Measurements from ENCODE around the gene TAPBPL.
"Not testable (repeated sequence)": the region's sequence is repeated elsewhere in the genome, so short reads cannot be mapped to it uniquely, and the experiment has no call there.

TAPBPL gene

GRCh38 chr12:6493497-6494257 lies 41.8 kb downstream of the TAPBPL start, which contains the start of gene NCAPD2:
Gene NCAPD2, plus strand, starts transcription at chr12:6494102. Its CDS starts 997 bp downstream, at chr12:6495099.
- DNase-seq (ENCODE audit: low read depth) = peak; percentile 92

- no peak for DNase-seq (ENCODE audit: low read depth)
Observed at GRCh38 chr12:6494258-6494743, 42.5 kb downstream of the TAPBPL start.

GRCh38 chr12:6494968-6495367 lies 43.1 kb downstream of the TAPBPL start:
- DNase-seq (ENCODE audit: low read depth) = no peak

- DNase-seq (ENCODE audit: low read depth) = not testable (repeated sequence)
Observed at GRCh38 chr12:6497291-6497690, 45.4 kb downstream of the TAPBPL start.

GRCh38 chr12:6500466-6500865 lies 48.6 kb downstream of the TAPBPL start:
- no peak for DNase-seq (ENCODE audit: low read depth)

GRCh38 chr12:6507102-6507998 lies 55.5 kb downstream of the TAPBPL start:
- no peak for DNase-seq (ENCODE audit: low read depth)

- no peak for DNase-seq (ENCODE audit: low read depth)
Observed at GRCh38 chr12:6508087-6508486, 56.2 kb downstream of the TAPBPL start.

All from fibroblast of the conjunctiva (primary cell).